ENCODE measurements around the gene CD247. TPM values are rescaled to one million over a fixed set of nuclear protein-coding genes. Genes with fewer than 3 reads are reported as not detected.
A peak's percentile ranks its signal among the peaks of the same experiment; 100 is the strongest.

The CD247 gene
- total and polyA plus RNA-seq, 2 of the 13 experiments (the other 11 are each of a cell fraction or from before 2014, with no cell fraction given), result 0.20 TPM; not detected in 1

DNA sequence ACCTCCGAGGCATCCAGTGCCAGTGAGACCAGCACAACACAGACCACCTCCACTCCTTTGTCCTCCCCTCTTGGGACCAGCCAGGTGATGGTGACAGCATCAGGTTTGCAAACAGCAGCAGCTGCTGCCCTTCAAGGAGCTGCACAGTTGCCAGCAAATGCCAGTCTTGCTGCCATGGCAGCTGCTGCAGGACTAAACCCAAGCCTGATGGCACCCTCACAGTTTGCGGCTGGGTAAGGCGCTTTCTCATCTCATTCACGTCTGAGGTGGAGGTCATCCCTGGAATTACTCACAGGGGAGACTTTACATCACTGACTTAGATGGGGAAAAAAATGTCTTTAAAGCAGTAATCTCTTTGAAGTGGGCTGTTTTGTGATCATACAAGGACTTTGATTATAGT lies 106.3 kb downstream of the CD247 start (continued):
- TF ChIP-seq SNAPC4 (CRISPR knock-in tag; IDR thresholded peaks at IDR 0.05) (no peak), TBL1XR1 (IDR thresholded peaks at IDR 0.05; ENCODE audit: borderline replicate concordance, low read length, partially characterized antibody) (no peak), MED8 (CRISPR knock-in tag; IDR thresholded peaks at IDR 0.05; ENCODE audit: insufficient replicate concordance) (no peak), ZNF557 (CRISPR knock-in tag; IDR thresholded peaks at IDR 0.05) (no peak), FOXJ3 (CRISPR knock-in tag; IDR thresholded peaks at IDR 0.05; ENCODE audit: borderline replicate concordance) (no peak)

- Histone ChIP-seq H4K20me1 (ENCODE audit: insufficient read depth, low read length) (no peaks in the 10 kb centered on the region), H3K9me3 (ENCODE audit: low read length) (no peaks in the 10 kb centered on the region), H3K79me2 (ENCODE audit: insufficient read depth, low read length) (no peaks in the 10 kb centered on the region), H3K27ac (ENCODE audit: extremely low read length, insufficient read depth, low read length) (no peak overlapping the region), H3K4me2 (ENCODE audit: low read depth, low read length) (no peak overlapping the region), H3K36me3 (replicated peaks in 1 of 2; ENCODE audit: control insufficient read depth in 1 of 2, insufficient read depth in 2 of 2, low read length in 2 of 2) (peaks cover 4 to 8% of the 10 kb centered on the region in 2 experiments), H3K27me3 (ENCODE audit: control insufficient read depth in 1 of 2, insufficient read depth in 2 of 2, low read length in 2 of 2) (no peaks in the 10 kb centered on the region), H3K9ac (ENCODE audit: insufficient read depth, low read depth, low read length) (no peak overlapping the region), H3K4me1 (ENCODE audit: insufficient read depth, low read length) (no peaks in the 10 kb centered on the region), H2AFZ (ENCODE audit: low read length) (no peak overlapping the region), H3K4me3 (replicated peaks in 1 of 3; ENCODE audit: insufficient read depth in 1 of 3, low read depth in 2 of 3, low read length in 3 of 3) (no peak overlapping the region)
- WGBS (ENCODE audit: low lambda C conversion rate), result 97% methylated on average over 1 of the region's 1 CpG
- BruUV-seq (replicated peaks), result no TSS peak
- intact Hi-C loops (cut with micrococcal nuclease; ENCODE audit: unreplicated experiment) (loop anchor here (1.0 to 2.0 kb wide), 2 partner anchors 142 to 342 kb away; no protein-coding TSS in a partner anchor), in situ Hi-C loops (cut with HindIII; ENCODE audit: extremely low pct_ligation_motif_present, low pct_unique_long_range_greater_than_20kb) (no loop called here)
- DNase-seq (ENCODE audit: low spot score) (peak; percentile 24), ATAC-seq (peak; percentile 86), FAIRE-seq (peak; percentile 72)
- TF ChIP-seq ZNF556 (CRISPR knock-in tag; IDR thresholded peaks at IDR 0.05; ENCODE audit: borderline replicate concordance) (no peak), SMC3 (IDR thresholded peaks at IDR 0.05; ENCODE audit: low read length) (peak; percentile 38), STAG1 (CRISPR knock-in tag; IDR thresholded peaks at IDR 0.05) (peak; percentile 59), TEAD2 (CRISPR knock-in tag; IDR thresholded peaks at IDR 0.05) (no peak), TRAFD1 (CRISPR knock-in tag; IDR thresholded peaks at IDR 0.05; ENCODE audit: borderline replicate concordance) (no peak), CTCF (CRISPR knock-in tag; IDR thresholded peaks at IDR 0.05) (peak; percentile 48)
- POLR2A ChIA-PET, result no interaction called here
- CTCF ChIA-PET (ENCODE audit: low intra/inter-chr PET ratio, low total read pairs), result interaction anchor here (1.6 kb wide), 1 partner anchor 141 kb away, joined by 10 read pairs; no protein-coding TSS in a partner anchor
These were observed 109.1 kb downstream of the CD247 start for GRCh38 chr1:167409183-167409582.
